HG03025 (cell line): Measurements from ENCODE around the gene ATP5PB.
A peak's percentile ranks its signal among the peaks of the same experiment; 100 is the strongest.

Experiments
- ATAC-seq: cut with Tn5 transposase; IDR thresholded peaks from one replicate; pipeline ENCODE4 v1.9.1; 2021; ENCODE audit warnings: mild to moderate bottlenecking, moderate library complexity; ENCODE audit not compliant: unreplicated experiment, low FRiP score

The ATP5PB gene

DNA sequence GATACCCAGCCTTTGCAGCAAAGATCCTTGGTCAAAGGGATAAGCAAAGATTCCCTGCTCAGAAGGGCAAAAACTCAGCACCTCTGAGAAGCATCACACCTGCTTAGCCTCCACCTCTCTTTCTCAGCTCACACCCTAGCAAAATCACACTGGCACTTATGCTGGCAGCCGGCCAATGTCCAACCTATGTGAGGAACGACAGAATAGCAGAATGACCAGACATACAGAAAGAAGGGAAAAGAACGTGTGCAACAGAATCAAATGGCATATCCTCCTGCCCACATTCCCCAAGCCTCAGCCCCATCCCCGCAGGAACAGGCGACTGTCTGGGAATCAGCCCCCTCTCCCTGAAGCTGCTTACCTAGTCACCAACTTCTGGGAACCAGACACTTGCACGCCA, 54.8 kb downstream of the ATP5PB start:
- no peak for ATAC-seq

DNA sequence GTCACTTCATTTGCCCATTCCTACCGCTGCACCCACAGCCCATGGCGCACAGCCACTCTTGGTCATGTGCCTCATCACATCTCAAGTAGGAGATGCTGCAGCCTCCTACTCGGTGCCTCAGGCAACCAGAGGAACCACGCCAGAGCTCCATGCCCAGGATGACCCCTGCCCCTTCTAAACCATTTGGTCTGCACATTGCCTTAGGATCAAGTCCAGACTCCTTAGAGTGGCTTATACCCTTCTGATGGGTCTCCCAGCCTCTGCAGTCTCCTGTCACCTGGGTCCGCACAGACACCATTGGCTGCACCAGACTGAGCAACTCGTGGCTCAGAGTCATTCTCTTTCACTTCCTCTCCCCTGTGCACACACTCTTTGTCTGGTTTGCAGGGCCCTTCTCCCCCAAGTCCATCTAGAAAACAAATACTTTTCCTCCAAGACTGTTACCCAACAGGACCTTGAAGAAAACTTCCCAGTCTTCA, 56.4 kb downstream of the ATP5PB start:
- ATAC-seq: peak; percentile 50

DNA sequence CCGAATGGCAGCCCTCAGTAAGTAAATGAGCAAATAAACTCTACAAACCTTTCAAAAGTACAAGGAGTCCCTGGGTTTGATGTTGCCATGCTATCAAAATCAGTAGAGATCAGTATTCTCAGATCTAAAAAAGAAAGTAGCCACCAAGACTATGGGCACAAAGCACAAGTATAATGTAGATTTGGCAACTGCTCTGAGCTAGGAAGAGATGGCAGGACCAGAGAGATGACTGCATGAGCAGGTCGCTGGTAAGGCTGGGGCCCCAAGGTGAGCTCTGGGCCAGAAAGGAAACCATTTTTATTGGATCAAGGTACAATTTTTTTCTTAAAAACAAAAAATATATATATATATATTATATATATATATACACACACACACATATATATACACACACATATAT, 57.3 kb downstream of the ATP5PB start:
- ATAC-seq: no peak

- peak; percentile 44 for ATAC-seq
These were observed 58.3 kb downstream of the ATP5PB start for GRCh38 chr1:111507411-111508201.

GRCh38 chr1:111509997-111510375, 60.7 kb downstream of the ATP5PB start:
- ATAC-seq: no peak

GRCh38 chr1:111511370-111511769, 62.1 kb downstream of the ATP5PB start:
- ATAC-seq: no peak
